ENCODE data around the gene ZGPAT. TPM values are rescaled to one million over a fixed set of nuclear protein-coding genes. Genes with fewer than 3 reads are reported as not detected.

Gene ZGPAT
- total and polyA plus RNA-seq, 2 of the 13 experiments (the other 11 are each of a cell fraction or from before 2014, with no cell fraction given): 23.0 to 41.9 TPM

- TF ChIP-seq ZKSCAN5 (CRISPR knock-in tag; IDR thresholded peaks at IDR 0.05) (no peak), TERF1 (CRISPR knock-in tag; IDR thresholded peaks at IDR 0.05) (peak; percentile 89; the same call in 1 of the 2 replicates), SAFB2 (CRISPR knock-in tag; IDR thresholded peaks at IDR 0.05; ENCODE audit: borderline replicate concordance, low read depth) (no peak; the same call in 1 of the 2 replicates), YEATS4 (CRISPR knock-in tag; IDR thresholded peaks at IDR 0.05; ENCODE audit: borderline replicate concordance) (no peak), ELF1 (CRISPR knock-in tag; IDR thresholded peaks at IDR 0.05) (peak; percentile 21), HOXD1 (CRISPR knock-in tag; IDR thresholded peaks at IDR 0.05) (no peak), ZNF547 (CRISPR knock-in tag; IDR thresholded peaks at IDR 0.05) (peak; percentile 68; the same call in 1 of the 2 replicates), ESRRA (CRISPR knock-in tag; IDR thresholded peaks at IDR 0.05; ENCODE audit: low read depth) (peak; percentile 15; the same call in 1 of the 2 replicates), ZNF577 (CRISPR knock-in tag; IDR thresholded peaks at IDR 0.05; ENCODE audit: borderline replicate concordance, low read depth) (no peak), NRL (CRISPR knock-in tag; IDR thresholded peaks at IDR 0.05; ENCODE audit: borderline replicate concordance) (no peak; the same call in 1 of the 2 replicates), PRDM4 (CRISPR knock-in tag; IDR thresholded peaks at IDR 0.05; ENCODE audit: borderline replicate concordance) (peak; percentile 37; the same call in 1 of the 2 replicates), ZNF780A (CRISPR knock-in tag; IDR thresholded peaks at IDR 0.05) (no peak), SALL1 (CRISPR knock-in tag; IDR thresholded peaks at IDR 0.05) (peak; percentile 66), ZSCAN5A (CRISPR knock-in tag; IDR thresholded peaks at IDR 0.05; ENCODE audit: borderline replicate concordance) (no peak), BRCA1 (CRISPR knock-in tag; IDR thresholded peaks at IDR 0.05) (no peak), ZBED4 (CRISPR knock-in tag; IDR thresholded peaks at IDR 0.05; ENCODE audit: borderline replicate concordance) (no peak), FOXP1 (IDR thresholded peaks at IDR 0.05) (no peak), FOXP1 (CRISPR knock-in tag; IDR thresholded peaks at IDR 0.05) (no peak), ZFP1 (CRISPR knock-in tag; IDR thresholded peaks at IDR 0.05) (no peak; the same call in 1 of the 2 replicates), TARDBP (CRISPR knock-in tag; IDR thresholded peaks at IDR 0.05) (no peak), KMT2B (CRISPR knock-in tag; IDR thresholded peaks at IDR 0.05) (no peak), ZNF773 (CRISPR knock-in tag; IDR thresholded peaks at IDR 0.05; ENCODE audit: borderline replicate concordance) (0 out of 2 replicates have a peak, but pooled peaks have one; percentile 40)
These were observed 29.3 kb downstream of the ZGPAT start (continued) for GRCh38 chr20:63736893-63737694.
